Activated CD4-positive, alpha-beta T cell treated with anti-CD3 and anti-CD28 coated beads for 1 hour (primary cell): ENCODE results near the gene SOWAHB.
"Not testable (repeated sequence)": the region's sequence is repeated elsewhere in the genome, so short reads cannot be mapped to it uniquely, and the experiment has no call there.

Experiments
- DNase-seq: peaks from one replicate; pipeline ENCODE4 v3.0.0-alpha.2; 2020

The SOWAHB gene

GRCh38 chr4:76894537-76895255 lies 3.2 kb downstream of the SOWAHB start:
- no peak for DNase-seq

GRCh38 chr4:76892601-76893000 lies 5.3 kb downstream of the SOWAHB start:
- no peak for DNase-seq

- DNase-seq = no peak
These were observed 5.9 kb downstream of the SOWAHB start for GRCh38 chr4:76892001-76892400.

- DNase-seq = no peak
These were observed 11.0 kb downstream of the SOWAHB start for GRCh38 chr4:76886848-76887441.

- no peak for DNase-seq
These were observed 11.7 kb downstream of the SOWAHB start for GRCh38 chr4:76886214-76886613.

- no peak for DNase-seq
These were observed 14.8 kb downstream of the SOWAHB start for GRCh38 chr4:76883147-76883546.

DNA sequence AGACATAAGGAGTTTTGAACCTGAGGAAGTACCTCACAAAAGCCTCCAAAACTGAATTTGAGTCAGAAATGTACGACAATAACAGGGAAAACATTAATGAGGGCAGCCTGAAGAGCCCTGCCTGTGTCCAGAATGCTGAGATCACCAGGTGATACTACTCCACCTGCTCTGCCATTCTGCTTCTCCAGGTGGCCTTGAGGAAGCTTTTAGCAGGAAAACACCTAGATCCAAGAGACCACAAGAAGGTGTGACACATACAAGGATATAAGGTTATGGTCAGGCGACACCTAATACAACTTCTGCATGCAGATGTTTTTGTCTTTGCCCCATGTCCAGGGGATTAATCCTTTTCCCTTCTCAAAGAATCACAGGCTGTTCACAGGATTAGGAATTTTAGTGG lies 15.3 kb downstream of the SOWAHB start:
- no peak for DNase-seq

DNA sequence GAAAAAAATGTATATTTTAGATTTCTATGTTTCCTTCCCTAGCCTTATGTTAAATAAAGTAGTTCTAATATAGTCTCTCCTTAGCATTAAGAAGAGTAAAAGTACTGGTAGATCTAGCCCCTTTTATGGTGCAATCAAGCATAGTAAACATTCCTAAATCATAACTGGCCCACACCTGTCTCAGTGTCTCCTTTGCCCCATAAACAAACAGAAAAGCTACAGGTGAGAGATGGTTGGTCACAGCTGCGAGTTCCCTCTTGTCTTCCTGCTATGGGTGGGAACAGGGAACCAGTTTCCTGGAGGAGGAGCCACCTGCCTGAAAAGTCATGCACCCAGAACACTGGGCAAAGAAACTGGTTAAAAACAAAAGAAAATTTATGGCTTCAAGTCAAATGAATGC lies 16.6 kb downstream of the SOWAHB start:
- DNase-seq = no peak

- no peak for DNase-seq
These were observed 18.1 kb downstream of the SOWAHB start for GRCh38 chr4:76879731-76880364.

DNA sequence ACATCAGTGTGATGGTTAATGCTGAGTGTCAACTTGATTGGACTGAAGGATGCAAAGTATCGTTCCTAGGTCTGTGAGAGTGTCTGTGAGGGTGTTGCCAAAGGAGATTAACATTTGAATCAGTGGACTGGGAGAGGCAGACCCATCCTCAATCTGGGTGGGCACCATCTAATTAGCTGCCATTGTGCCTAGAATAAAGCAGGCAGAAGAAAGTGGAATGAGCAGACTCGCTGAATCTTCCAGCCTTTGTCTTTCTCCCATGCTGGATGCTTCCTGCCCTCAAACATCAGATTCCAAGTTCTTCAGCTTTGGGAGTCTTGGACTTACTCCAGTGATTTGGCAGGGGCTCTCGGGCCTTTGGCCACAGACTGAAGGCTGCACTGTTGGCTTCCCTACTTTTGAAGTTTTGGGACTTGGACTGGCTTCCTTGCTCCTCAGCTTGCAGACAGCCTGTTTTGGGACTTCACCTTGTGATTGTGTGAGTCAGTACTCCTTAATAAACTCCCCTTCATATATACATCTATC lies 19.2 kb downstream of the SOWAHB start:
- DNase-seq = not testable (repeated sequence)

- DNase-seq = no peak
These were observed 23.8 kb downstream of the SOWAHB start for GRCh38 chr4:76874176-76874575.

GRCh38 chr4:76873495-76873894 lies 24.4 kb downstream of the SOWAHB start:
- DNase-seq = no peak

DNA sequence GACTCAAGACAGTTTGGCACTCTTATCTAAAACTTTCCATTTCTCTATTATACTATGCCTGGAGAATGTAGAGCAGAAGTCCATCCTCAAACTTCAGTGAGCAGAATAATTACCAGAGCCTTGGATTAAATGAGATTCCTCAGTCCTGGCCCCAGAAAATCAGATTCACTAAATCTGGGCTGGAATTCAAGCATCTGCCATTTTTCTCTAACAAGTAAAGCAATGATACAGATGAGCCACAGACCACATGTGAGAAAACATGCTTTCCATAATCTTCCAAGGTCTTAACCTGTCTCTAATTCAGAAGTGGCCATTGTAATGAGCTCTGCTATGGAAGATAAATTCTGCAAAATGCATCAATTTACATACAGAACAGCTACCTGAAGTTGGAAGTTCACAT lies 25.4 kb downstream of the SOWAHB start:
- DNase-seq = no peak

DNA sequence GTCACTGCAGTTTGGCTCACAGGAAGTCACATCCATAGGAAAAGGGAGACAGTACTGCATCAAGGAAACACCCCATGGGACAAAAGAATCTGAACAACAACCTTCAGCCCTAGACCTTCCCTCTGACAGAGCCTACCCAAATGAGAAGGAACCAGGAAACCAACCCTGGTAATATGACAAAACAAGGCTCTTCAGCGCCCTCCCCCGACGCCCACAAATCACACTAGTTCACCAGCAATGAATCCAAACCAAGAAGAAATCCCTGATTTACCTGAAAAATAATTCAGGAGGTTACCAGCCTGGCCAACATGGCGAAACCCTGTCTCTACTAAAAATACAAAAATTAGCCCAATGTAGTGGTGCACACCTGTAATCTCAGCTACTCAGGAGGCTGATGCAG lies 29.2 kb downstream of the SOWAHB start:
- DNase-seq = not testable (repeated sequence)

- DNase-seq = no peak
These were observed 29.9 kb downstream of the SOWAHB start for GRCh38 chr4:76867880-76868655.

GRCh38 chr4:76867377-76867776 lies 30.6 kb downstream of the SOWAHB start:
- no peak for DNase-seq

- no peak for DNase-seq
These were observed 31.3 kb downstream of the SOWAHB start for GRCh38 chr4:76866641-76867040.

DNA sequence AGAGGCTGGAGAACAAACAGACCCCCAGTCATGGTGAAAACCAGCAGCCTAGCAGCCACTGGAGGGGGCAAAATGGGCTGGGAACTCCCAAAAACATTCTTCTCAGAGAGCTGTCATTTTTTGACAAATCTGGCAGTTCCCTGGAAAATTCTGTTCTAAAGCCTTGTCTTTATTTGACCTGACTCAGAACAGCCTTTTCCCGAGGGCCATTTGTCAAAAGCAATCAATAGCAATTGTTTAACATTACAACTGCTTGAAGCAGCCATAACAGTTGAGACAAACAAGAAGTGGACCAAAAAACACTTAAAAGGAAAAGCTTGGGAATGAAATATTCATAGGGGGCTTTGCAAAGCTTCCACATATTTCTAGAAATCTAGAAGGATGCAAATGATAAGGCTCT lies 39.6 kb downstream of the SOWAHB start:
- no peak for DNase-seq

DNA sequence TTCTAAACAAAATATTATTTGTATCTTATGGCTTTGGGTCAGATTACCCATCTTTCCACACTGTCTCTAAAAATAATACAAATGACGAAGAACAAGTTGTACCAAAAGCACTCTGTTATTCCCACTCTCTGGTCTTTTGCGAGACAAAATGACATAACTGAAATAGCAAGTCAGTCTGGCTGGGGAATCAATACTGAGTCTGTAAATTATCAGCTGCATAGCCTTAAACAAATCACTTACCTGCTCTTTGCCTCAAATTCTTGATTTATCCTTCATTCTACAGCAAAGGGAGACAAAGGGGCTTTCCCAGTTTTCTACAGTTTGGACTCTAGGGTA lies 40.9 kb downstream of the SOWAHB start:
- DNase-seq = no peak

- no peak for DNase-seq
These were observed 41.5 kb downstream of the SOWAHB start for GRCh38 chr4:76856243-76857073.

DNA sequence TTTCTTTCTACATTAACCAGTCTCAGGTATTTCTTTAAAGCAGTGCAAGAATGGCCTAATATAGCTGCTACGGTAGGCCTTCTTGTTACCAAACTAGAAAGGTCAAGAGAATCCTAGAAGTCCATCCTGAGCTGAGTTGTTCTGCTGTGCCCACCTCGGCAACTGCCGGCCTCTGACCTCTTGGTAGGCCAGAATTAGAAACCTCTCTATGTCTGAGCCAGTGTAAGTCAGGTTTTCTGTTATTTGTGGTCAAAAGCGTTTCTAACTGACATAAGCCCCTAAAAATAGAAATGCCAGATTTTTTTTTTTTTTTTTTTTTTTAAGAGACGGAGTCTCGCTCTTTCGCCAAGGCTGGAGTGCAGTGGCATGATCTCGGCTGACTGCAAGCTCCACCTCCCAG lies 43.1 kb downstream of the SOWAHB start:
- DNase-seq = no peak

DNA sequence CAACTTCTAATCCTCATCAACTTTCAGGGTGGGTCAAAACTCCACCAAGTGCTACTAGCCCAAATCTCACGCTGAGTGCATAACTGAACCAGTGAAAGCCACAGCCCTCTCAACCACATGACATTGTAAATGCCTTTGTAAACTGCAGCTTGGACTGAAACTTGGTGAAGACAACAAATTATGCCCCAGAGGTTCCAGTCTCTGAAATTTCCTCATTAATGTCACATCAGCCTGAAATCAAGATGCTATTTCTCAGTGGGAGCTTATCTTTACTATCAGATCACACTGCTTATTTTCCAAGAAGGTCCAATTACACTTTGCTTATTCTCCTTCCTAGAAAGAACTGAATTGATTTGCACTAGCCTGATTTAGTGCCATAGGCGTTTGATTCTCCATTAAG lies 46.6 kb downstream of the SOWAHB start:
- DNase-seq = no peak

GRCh38 chr4:76850010-76850441 lies 47.9 kb downstream of the SOWAHB start:
- no peak for DNase-seq
